Keratinocyte (primary cell): ENCODE results near the gene ZMYND19. TPM values are rescaled to one million over a fixed set of nuclear protein-coding genes. Genes with fewer than 3 reads are reported as not detected.
"Not testable (repeated sequence)": the region's sequence is repeated elsewhere in the genome, so short reads cannot be mapped to it uniquely, and the experiment has no call there.

Source experiments
- DNase-seq: peaks from one replicate; pipeline ENCODE4 v3.0.0-alpha.2; 2011; ENCODE audit warnings: low read depth, missing footprints, low spot score
- FAIRE-seq: peaks from 2 replicates; lab custom pipeline; 2011; peaks lifted over from hg19 to GRCh38; lab: Jason Lieb, UNC
- H2AFZ ChIP-seq: 2 replicates; pipeline ENCODE4 v1.6.0; 2012; ENCODE audit warnings: low read length, control low read depth, inconsistent platforms; ENCODE audit not compliant: control insufficient read depth
- H3K27ac ChIP-seq: 2 replicates; pipeline ENCODE4 v1.5.1; 2011; ENCODE audit warnings: low read length; ENCODE audit not compliant: control insufficient read depth, insufficient read depth
- H3K27me3 ChIP-seq: 3 replicates; pipeline ENCODE4 v1.6.0; 2011; ENCODE audit warnings: low read length; ENCODE audit not compliant: control insufficient read depth, insufficient read depth; ENCODE audit errors: extremely low read depth
- H3K36me3 ChIP-seq, 2 experiments: 2 replicates in 1 of 2; 3 replicates in 1 of 2; pipeline ENCODE4 v1.5.1; 2011; ENCODE audit warnings: low read length in 2 of 2, mild to moderate bottlenecking in 1 of 2; ENCODE audit not compliant: control insufficient read depth in 2 of 2, insufficient read depth in 2 of 2; ENCODE audit errors: extremely low read depth in 1 of 2
- H3K4me1 ChIP-seq: 3 replicates; pipeline ENCODE4 v1.5.1; 2011; ENCODE audit warnings: low read length; ENCODE audit not compliant: control insufficient read depth, insufficient read depth; ENCODE audit errors: extremely low read depth
- H3K4me2 ChIP-seq: 3 replicates; pipeline ENCODE4 v1.6.0; 2011; ENCODE audit warnings: low read depth, low read length; ENCODE audit not compliant: control insufficient read depth, insufficient read depth; ENCODE audit errors: extremely low read depth
- H3K4me3 ChIP-seq, 3 experiments: fragments of 200-600 bp in 1 of 3; sonication (generic) in 1 of 3; 2 replicates in 2 of 3; 3 replicates in 1 of 3; pipeline ENCODE4 v1.5.1; 2011 to 2016; ENCODE audit warnings: low read length in 3 of 3, mild to moderate bottlenecking in 3 of 3, control low read depth in 2 of 3, inconsistent platforms in 1 of 3, low read depth in 1 of 3, mixed read lengths in 1 of 3, mixed run types in 1 of 3, moderate library complexity in 1 of 3; ENCODE audit not compliant: control insufficient read depth in 2 of 3, insufficient read depth in 2 of 3; ENCODE audit errors: extremely low read depth in 1 of 3
- H3K79me2 ChIP-seq: 2 replicates; pipeline ENCODE4 v1.6.0; 2012; ENCODE audit warnings: low read length; ENCODE audit not compliant: control insufficient read depth, insufficient read depth
- H3K9ac ChIP-seq: 3 replicates; pipeline ENCODE4 v1.6.0; 2011; ENCODE audit warnings: low read length; ENCODE audit not compliant: control insufficient read depth, insufficient read depth; ENCODE audit errors: extremely low read depth
- H3K9me1 ChIP-seq: 3 replicates; pipeline ENCODE4 v1.6.0; 2011; ENCODE audit warnings: low read length; ENCODE audit not compliant: control insufficient read depth, insufficient read depth; ENCODE audit errors: extremely low read depth
- H3K9me3 ChIP-seq: 2 replicates; pipeline ENCODE4 v1.5.1; 2012; ENCODE audit warnings: low read depth, low read length; ENCODE audit not compliant: control insufficient read depth
- H4K20me1 ChIP-seq: 3 replicates; pipeline ENCODE4 v1.6.0; 2011; ENCODE audit warnings: low read length; ENCODE audit not compliant: control insufficient read depth, insufficient read depth; ENCODE audit errors: extremely low read depth
- CTCF ChIP-seq, 3 experiments: IDR thresholded peaks in 1 of 3; conservative IDR thresholded peaks in 1 of 3; optimal IDR thresholded peaks in 1 of 3; 2 replicates in 2 of 3; 3 replicates in 1 of 3; pipeline versions ENCODE3 to v1.5.1; 2011; ENCODE audit warnings: low read length in 3 of 3, mild to moderate bottlenecking in 3 of 3, moderate library complexity in 2 of 3, control low read depth in 1 of 3, inconsistent platforms in 1 of 3; ENCODE audit not compliant: insufficient read depth in 2 of 3; ENCODE audit errors: extremely low read depth in 1 of 3
- EZH2 ChIP-seq: IDR thresholded peaks from one replicate; pipeline ENCODE4 v1.6.1; 2012; ENCODE audit warnings: inconsistent platforms, mild to moderate bottlenecking, low read length, moderate library complexity
- dilution Hi-C: fragments of 300-500 bp; cut with MboI; formaldehyde crosslinking; loops from one replicate; pipeline ENCODE4 v1.7.0; 2020; ENCODE audit warnings: low sequenced_read_pairs; ENCODE audit not compliant: extremely low pct_ligation_motif_present
- polyA plus RNA-seq, 5 experiments: library from polyadenylated mRNA; depleted of rRNA in 3 of 5; stranded (reverse) in 3 of 5; stranded (forward) in 1 of 5; unstranded in 1 of 5; fragments of >200 nt; gene quantifications; 1 replicate in 1 of 5; 2 replicates in 3 of 5; 3 replicates in 1 of 5; pipeline versions ENCODE4 v1.2.1 to v1.2.3, GENCODE V29; 2011 to 2012; ENCODE audit warnings: missing spikeins in 2 of 5, low read depth in 1 of 5, low replicate concordance in 1 of 5

ZMYND19 gene
- polyA plus RNA-seq, 1 donor (not counting 4 experiments of a cell fraction or from before 2014, with no cell fraction given), result 25.8 TPM

- H2AFZ ChIP-seq, result no peak overlapping the region
- H3K9ac ChIP-seq, result no peak overlapping the region
- no peak overlapping the region for H3K27ac ChIP-seq
- H3K9me1 ChIP-seq, result peaks cover 4% of the 10 kb centered on the region
- no peak overlapping the region for H3K4me2 ChIP-seq
- FAIRE-seq, result no peak
- no peaks in the 10 kb centered on the region for H3K4me1 ChIP-seq
- TF ChIP-seq CTCF (optimal IDR thresholded peaks at IDR 0.05 in 1 of 3, IDR thresholded peaks at IDR 0.05 in 1 of 3, conservative IDR thresholded peaks at IDR 0.05 in 1 of 3; ENCODE audit: extremely low read depth in 1 of 3, insufficient read depth in 2 of 3, low read length in 3 of 3), result no peak
- TF ChIP-seq EZH2, result no peak
- H4K20me1 ChIP-seq, result peaks cover 8% of the 10 kb centered on the region
- H3K79me2 ChIP-seq, result peaks cover 93% of the 10 kb centered on the region
- dilution Hi-C loops, result no loop called here
- no peak for DNase-seq
- no peak overlapping the region for H3K4me3 ChIP-seq
- no peaks in the 10 kb centered on the region for H3K9me3 ChIP-seq
- no peaks in the 10 kb centered on the region for H3K27me3 ChIP-seq
- peaks cover 0 to 8% of the 10 kb centered on the region in 2 experiments for H3K36me3 ChIP-seq
These were observed 40.4 kb upstream of the ZMYND19 start for GRCh38 chr9:137630679-137631078.

DNA sequence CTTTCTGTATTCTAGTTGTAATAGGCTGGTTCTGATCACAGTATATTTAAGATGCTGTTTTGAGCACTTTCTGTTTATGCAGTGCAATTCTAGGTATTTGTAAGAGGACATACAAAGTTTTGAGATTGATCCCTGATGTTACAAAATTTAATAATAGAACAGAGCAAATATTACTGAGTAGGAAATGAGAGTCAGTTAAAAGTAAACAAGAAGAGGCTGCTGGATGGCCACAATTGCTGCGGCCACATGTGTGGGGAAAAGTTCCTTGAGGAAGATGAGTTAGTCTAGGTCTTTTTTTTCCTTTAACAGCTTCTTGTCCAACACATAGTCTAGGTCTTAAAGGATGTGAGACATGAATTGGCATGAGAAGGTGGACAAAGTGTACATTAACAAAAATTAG, 39.8 kb upstream of the ZMYND19 start:
- no peak overlapping the region for H3K27ac ChIP-seq
- H3K4me3 ChIP-seq, result no peak overlapping the region
- peaks cover 4% of the 10 kb centered on the region for H3K9me1 ChIP-seq
- no peaks in the 10 kb centered on the region for H3K9me3 ChIP-seq
- FAIRE-seq (no peak), DNase-seq (no peak)
- no peak overlapping the region for H3K4me2 ChIP-seq
- no peak overlapping the region for H3K9ac ChIP-seq
- peaks cover 8% of the 10 kb centered on the region for H4K20me1 ChIP-seq
- peaks cover 94% of the 10 kb centered on the region for H3K79me2 ChIP-seq
- H3K36me3 ChIP-seq, result peaks cover 0 to 8% of the 10 kb centered on the region in 2 experiments
- H2AFZ ChIP-seq, result no peak overlapping the region
- dilution Hi-C loops, result no loop called here
- no peaks in the 10 kb centered on the region for H3K27me3 ChIP-seq
- TF ChIP-seq EZH2, result no peak
- TF ChIP-seq CTCF (optimal IDR thresholded peaks at IDR 0.05 in 1 of 3, IDR thresholded peaks at IDR 0.05 in 1 of 3, conservative IDR thresholded peaks at IDR 0.05 in 1 of 3; ENCODE audit: extremely low read depth in 1 of 3, insufficient read depth in 2 of 3, low read length in 3 of 3), result no peak
- H3K4me1 ChIP-seq, result no peaks in the 10 kb centered on the region

- dilution Hi-C loops, result not testable (repeated sequence)
These were observed 37.1 kb upstream of the ZMYND19 start for GRCh38 chr9:137627406-137627805.

More at GRCh38 chr9:137627406-137627805, 37.1 kb upstream of the ZMYND19 start:
- not testable (repeated sequence) for FAIRE-seq, H4K20me1 ChIP-seq, H2AFZ ChIP-seq, H3K9me3 ChIP-seq, H3K36me3 ChIP-seq, H3K4me3 ChIP-seq, H3K9ac ChIP-seq, H3K4me2 ChIP-seq, H3K27ac ChIP-seq, H3K4me1 ChIP-seq, DNase-seq, H3K27me3 ChIP-seq, H3K9me1 ChIP-seq
- peaks cover 95% of the 10 kb centered on the region for H3K79me2 ChIP-seq
